MM.1S (cell line): ENCODE data around the gene NRG3.

Experiments
- DNase-seq: peaks from one replicate; pipeline ENCODE4 v3.0.0-alpha.2; 2015
- H2AFZ ChIP-seq: fragments of 300-600 bp; sonication (generic); 2 replicates; pipeline ENCODE4 v1.6.0; 2016; ENCODE audit warnings: antibody characterized with exemption, low read length
- H3F3A ChIP-seq: fragments of 300-600 bp; sonication (generic); 2 replicates; pipeline ENCODE4 v1.6.1; 2016; ENCODE audit warnings: mild to moderate bottlenecking, antibody characterized with exemption, low read length, moderate library complexity, mixed read lengths; ENCODE audit not compliant: insufficient read depth
- H3K27ac ChIP-seq: fragments of 300-600 bp; sonication (generic); 2 replicates; pipeline ENCODE4 v1.5.1; 2016; ENCODE audit warnings: mild to moderate bottlenecking, low read length
- H3K27me3 ChIP-seq: fragments of 300-600 bp; sonication (generic); replicated peaks from 2 replicates; pipeline ENCODE4 v1.6.0; 2016; ENCODE audit warnings: low read length; ENCODE audit not compliant: insufficient read depth
- H3K36me3 ChIP-seq: fragments of 300-600 bp; sonication (generic); replicated peaks from 2 replicates; pipeline ENCODE4 v1.6.1; 2016; ENCODE audit warnings: mild to moderate bottlenecking, low read length, mixed read lengths; ENCODE audit not compliant: insufficient read depth
- H3K4me1 ChIP-seq: fragments of 300-600 bp; sonication (generic); 2 replicates; pipeline ENCODE4 v1.6.1; 2016; ENCODE audit warnings: low read length, mixed read lengths
- H3K4me2 ChIP-seq: fragments of 300-600 bp; sonication (generic); 2 replicates; pipeline ENCODE4 v1.6.0; 2016; ENCODE audit warnings: low read depth, low read length
- H3K4me3 ChIP-seq: fragments of 300-600 bp; sonication (generic); 2 replicates; pipeline ENCODE4 v1.5.1; 2016; ENCODE audit warnings: low read length, mixed read lengths
- H3K79me2 ChIP-seq: fragments of 300-600 bp; sonication (generic); 2 replicates; pipeline ENCODE4 v1.6.1; 2016; ENCODE audit warnings: mixed run types, low read length, mixed read lengths
- H3K9ac ChIP-seq: fragments of 300-600 bp; sonication (generic); 2 replicates; pipeline ENCODE4 v1.6.1; 2016; ENCODE audit warnings: low read length, mixed read lengths
- H3K9me2 ChIP-seq: fragments of 300-600 bp; sonication (generic); replicated peaks from 2 replicates; pipeline ENCODE4 v1.6.1; 2016; ENCODE audit warnings: mild to moderate bottlenecking, low read length, mixed read lengths; ENCODE audit not compliant: insufficient read depth
- H3K9me3 ChIP-seq: fragments of 300-600 bp; sonication (generic); replicated peaks from 2 replicates; pipeline ENCODE4 v1.6.1; 2016; ENCODE audit warnings: mild to moderate bottlenecking, low read length, mixed read lengths; ENCODE audit not compliant: insufficient read depth
- H4K20me1 ChIP-seq: fragments of 300-600 bp; sonication (generic); 2 replicates; pipeline ENCODE4 v1.6.1; 2016; ENCODE audit warnings: mild to moderate bottlenecking, low read length, moderate library complexity, mixed read lengths; ENCODE audit not compliant: insufficient read depth
- EZH2 ChIP-seq: fragments of 300-600 bp; sonication (generic); optimal IDR thresholded peaks from 2 replicates; pipeline ENCODE3; 2017; ENCODE audit warnings: low read depth, mild to moderate bottlenecking, antibody characterized with exemption, low read length, mixed read lengths
- EZH2phosphoT487 ChIP-seq: fragments of 300-600 bp; sonication (generic); IDR thresholded peaks from 2 replicates; pipeline ENCODE4 v1.6.1; 2018; ENCODE audit warnings: antibody characterized with exemption, low read length
- TF ChIP-seq, protein P1 (sequence below): fragments of 300-600 bp; sonication (generic); IDR thresholded peaks from 2 replicates; pipeline ENCODE4 v1.5.1; 2016; ENCODE audit warnings: antibody characterized with exemption, low read length, mixed read lengths

The NRG3 gene

DNA sequence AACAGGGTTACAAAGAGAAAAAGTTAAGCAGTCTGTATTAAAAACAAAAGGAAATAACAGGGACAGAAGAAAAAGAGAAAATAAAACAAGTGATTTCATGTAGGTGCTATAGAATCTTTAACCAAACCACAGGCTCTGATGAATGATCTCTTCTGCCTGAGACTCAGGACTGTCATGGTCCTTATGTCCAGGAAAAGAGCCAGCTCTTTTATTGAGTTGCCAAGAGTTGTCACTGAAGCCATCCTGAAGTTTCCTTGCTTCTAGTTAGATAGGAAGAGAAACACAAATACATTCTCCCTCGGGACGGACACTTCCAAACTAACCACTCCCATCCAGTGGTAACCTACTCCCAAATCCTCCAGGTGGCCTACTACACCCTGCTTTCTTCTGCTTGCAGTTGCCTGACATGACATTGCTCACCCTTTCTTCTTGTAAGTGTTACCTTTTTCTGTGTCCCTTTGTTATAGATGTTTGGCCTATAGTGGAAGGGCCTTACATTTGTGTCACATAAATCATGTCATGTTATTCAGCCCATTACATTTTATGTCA lies 346.7 kb downstream of the NRG3 start:
- no peaks in the 10 kb centered on the region for H3K36me3 ChIP-seq
- H3F3A ChIP-seq, result no peaks in the 10 kb centered on the region
- H3K9me3 ChIP-seq, result no peaks in the 10 kb centered on the region
- no peak overlapping the region for H2AFZ ChIP-seq
- H4K20me1 ChIP-seq, result no peaks in the 10 kb centered on the region
- H3K27me3 ChIP-seq, result no peaks in the 10 kb centered on the region
- no peaks in the 10 kb centered on the region for H3K4me1 ChIP-seq
- TF ChIP-seq, protein P1, sequence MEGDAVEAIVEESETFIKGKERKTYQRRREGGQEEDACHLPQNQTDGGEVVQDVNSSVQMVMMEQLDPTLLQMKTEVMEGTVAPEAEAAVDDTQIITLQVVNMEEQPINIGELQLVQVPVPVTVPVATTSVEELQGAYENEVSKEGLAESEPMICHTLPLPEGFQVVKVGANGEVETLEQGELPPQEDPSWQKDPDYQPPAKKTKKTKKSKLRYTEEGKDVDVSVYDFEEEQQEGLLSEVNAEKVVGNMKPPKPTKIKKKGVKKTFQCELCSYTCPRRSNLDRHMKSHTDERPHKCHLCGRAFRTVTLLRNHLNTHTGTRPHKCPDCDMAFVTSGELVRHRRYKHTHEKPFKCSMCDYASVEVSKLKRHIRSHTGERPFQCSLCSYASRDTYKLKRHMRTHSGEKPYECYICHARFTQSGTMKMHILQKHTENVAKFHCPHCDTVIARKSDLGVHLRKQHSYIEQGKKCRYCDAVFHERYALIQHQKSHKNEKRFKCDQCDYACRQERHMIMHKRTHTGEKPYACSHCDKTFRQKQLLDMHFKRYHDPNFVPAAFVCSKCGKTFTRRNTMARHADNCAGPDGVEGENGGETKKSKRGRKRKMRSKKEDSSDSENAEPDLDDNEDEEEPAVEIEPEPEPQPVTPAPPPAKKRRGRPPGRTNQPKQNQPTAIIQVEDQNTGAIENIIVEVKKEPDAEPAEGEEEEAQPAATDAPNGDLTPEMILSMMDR, result no peak
- TF ChIP-seq EZH2 (no peak), EZH2phosphoT487 (no peak)
- no peak for DNase-seq
- no peaks in the 10 kb centered on the region for H3K79me2 ChIP-seq
- H3K9ac ChIP-seq, result no peak overlapping the region
- no peak overlapping the region for H3K27ac ChIP-seq
- no peak overlapping the region for H3K4me2 ChIP-seq
- H3K9me2 ChIP-seq, result no peaks in the 10 kb centered on the region
- H3K4me3 ChIP-seq, result no peak overlapping the region

DNA sequence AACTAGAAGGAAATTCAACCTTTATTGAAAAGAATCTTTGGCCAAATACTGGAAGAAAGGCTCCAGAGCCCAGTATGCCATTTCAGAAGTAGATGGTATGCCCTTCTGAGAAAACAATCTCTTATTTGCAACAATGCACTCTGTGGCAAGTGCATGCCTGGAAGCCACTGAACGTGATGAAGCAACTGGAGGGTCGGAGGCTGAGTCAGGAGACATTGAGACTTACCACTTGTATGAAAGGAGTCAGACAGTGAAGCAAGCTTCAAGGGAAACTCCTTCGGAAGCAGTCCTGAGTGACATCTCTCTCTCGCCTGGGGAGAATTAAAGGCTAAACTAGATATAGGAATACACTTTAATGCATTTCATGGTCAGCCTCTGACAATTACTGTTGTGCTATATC lies 353.7 kb downstream of the NRG3 start:
- Histone ChIP-seq H3K36me3 (no peaks in the 10 kb centered on the region), H2AFZ (no peak overlapping the region), H3K27ac (no peak overlapping the region), H4K20me1 (no peaks in the 10 kb centered on the region), H3K9ac (no peak overlapping the region), H3K4me3 (no peak overlapping the region), H3F3A (no peaks in the 10 kb centered on the region), H3K9me3 (no peaks in the 10 kb centered on the region), H3K9me2 (no peaks in the 10 kb centered on the region), H3K27me3 (no peaks in the 10 kb centered on the region), H3K4me2 (no peak overlapping the region), H3K4me1 (no peaks in the 10 kb centered on the region), H3K79me2 (no peaks in the 10 kb centered on the region)
- DNase-seq, result no peak
- no peak for TF ChIP-seq EZH2
- TF ChIP-seq, protein P1, result no peak
- TF ChIP-seq EZH2phosphoT487, result no peak

DNA sequence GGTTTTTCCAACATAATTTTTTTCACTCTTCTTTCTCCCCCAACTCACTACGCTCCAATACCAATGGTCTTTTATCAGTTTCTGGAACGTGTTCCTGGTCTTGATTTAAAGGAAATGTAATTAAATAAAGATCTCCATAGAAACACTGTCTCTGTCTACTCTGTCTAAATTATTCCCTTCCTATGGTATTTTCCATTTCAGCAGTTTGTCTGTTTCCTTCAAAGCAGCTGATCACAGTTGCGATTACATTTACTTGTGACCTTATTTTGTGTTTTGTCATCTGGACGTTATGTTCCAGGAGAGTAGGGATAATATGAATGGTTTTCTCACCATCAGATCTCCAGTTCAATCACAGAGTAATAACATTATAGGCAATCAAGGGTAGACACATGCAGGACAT lies 359.2 kb downstream of the NRG3 start:
- TF ChIP-seq EZH2, result no peak
- TF ChIP-seq, protein P1, result no peak
- no peak for TF ChIP-seq EZH2phosphoT487
- Histone ChIP-seq H3K9me3 (no peaks in the 10 kb centered on the region), H3K4me2 (no peak overlapping the region), H3K9me2 (no peaks in the 10 kb centered on the region), H2AFZ (no peak overlapping the region), H3K9ac (no peak overlapping the region), H3K4me3 (no peak overlapping the region), H3K79me2 (no peaks in the 10 kb centered on the region), H4K20me1 (no peaks in the 10 kb centered on the region), H3F3A (no peaks in the 10 kb centered on the region), H3K4me1 (no peaks in the 10 kb centered on the region), H3K27me3 (no peaks in the 10 kb centered on the region), H3K27ac (no peak overlapping the region), H3K36me3 (no peaks in the 10 kb centered on the region)
- DNase-seq, result no peak
